Epithelial cell of proximal tubule (primary cell): ENCODE results near the gene PHF2. TPM values are rescaled to one million over a fixed set of nuclear protein-coding genes. Genes with fewer than 3 reads are reported as not detected.

Experiments
- DNase-seq: peaks from one replicate; pipeline ENCODE4 v3.0.0-alpha.2; 2011; ENCODE audit warnings: low read depth
- H3K4me3 ChIP-seq: 2 replicates; pipeline ENCODE4 v1.5.1; 2011; ENCODE audit warnings: low read depth, mild to moderate bottlenecking, low read length
- total RNA-seq: library from RNA; depleted of rRNA; stranded (reverse); fragments of >200 nt; gene quantifications from 2 replicates; pipeline ENCODE4 v1.2.3, GENCODE V29; 2015
- TF ChIP-seq, protein P1 (sequence below): conservative IDR thresholded peaks from 2 replicates; pipeline ENCODE4 v1.5.1; 2012; ENCODE audit warnings: low read depth, mild to moderate bottlenecking, low read length

Gene PHF2
- total RNA-seq, 1 donor from 2014 or later, result 11.4 TPM

DNA sequence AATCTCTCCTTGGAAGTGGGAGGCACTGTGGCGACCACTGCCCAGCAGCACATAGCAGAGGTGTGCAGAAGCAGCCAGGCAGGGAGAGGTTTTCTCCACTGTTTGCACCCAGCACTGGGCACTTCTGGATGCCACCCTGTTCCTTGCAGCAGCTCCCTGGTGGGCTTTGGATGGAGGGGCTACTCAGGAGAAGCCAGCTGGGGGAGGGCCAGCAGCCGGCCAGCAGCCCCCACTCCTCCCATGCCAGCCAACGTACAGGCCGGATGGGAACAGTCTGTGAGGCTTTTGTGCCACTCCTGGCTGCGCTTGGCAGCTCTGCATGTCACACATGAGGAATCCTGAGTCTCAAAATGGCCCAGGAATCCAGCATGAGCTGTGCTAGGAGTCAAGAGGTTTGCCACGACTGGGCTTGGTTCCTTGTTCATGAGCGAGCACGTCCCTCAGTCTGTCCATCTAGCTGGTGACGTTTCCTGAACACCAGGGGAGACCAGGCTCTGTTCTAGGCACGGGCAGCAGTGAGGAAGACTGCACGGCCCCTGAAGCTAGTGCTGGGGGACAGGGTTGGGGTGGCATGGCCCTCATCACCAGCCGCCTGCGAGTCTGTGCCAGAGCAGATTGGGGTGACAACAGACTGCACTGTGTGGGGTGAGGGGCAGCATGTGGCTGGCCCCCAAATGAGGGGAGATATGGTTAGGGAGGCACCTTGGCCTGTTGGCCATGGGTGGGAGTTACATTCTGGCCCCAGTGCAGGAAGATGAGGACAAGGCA lies 10.1 kb downstream of the PHF2 start:
- TF ChIP-seq, protein P1, sequence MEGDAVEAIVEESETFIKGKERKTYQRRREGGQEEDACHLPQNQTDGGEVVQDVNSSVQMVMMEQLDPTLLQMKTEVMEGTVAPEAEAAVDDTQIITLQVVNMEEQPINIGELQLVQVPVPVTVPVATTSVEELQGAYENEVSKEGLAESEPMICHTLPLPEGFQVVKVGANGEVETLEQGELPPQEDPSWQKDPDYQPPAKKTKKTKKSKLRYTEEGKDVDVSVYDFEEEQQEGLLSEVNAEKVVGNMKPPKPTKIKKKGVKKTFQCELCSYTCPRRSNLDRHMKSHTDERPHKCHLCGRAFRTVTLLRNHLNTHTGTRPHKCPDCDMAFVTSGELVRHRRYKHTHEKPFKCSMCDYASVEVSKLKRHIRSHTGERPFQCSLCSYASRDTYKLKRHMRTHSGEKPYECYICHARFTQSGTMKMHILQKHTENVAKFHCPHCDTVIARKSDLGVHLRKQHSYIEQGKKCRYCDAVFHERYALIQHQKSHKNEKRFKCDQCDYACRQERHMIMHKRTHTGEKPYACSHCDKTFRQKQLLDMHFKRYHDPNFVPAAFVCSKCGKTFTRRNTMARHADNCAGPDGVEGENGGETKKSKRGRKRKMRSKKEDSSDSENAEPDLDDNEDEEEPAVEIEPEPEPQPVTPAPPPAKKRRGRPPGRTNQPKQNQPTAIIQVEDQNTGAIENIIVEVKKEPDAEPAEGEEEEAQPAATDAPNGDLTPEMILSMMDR, result no peak
- no peak overlapping the region for H3K4me3 ChIP-seq
- DNase-seq, result peak; percentile 49

DNA sequence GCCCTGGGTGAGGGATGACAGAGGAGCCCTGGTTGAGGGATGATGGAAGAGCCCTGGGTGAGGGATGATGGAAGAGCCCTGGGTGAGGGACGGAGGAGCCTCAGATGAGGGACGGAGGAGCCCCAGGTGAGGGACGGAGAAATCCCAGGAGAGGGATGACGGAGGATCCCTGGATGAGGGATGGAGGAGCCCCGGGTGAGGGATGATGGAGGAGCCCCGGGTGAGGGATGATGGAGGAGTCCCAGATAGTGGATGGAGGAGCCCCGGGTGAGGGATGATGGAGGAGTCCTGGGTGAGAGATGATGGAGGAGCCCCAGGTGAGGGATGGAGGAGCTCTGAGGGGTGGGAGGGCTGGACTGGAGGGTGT lies 10.9 kb downstream of the PHF2 start:
- no peak overlapping the region for H3K4me3 ChIP-seq
- no peak for DNase-seq
- TF ChIP-seq, protein P1, result no peak

DNA sequence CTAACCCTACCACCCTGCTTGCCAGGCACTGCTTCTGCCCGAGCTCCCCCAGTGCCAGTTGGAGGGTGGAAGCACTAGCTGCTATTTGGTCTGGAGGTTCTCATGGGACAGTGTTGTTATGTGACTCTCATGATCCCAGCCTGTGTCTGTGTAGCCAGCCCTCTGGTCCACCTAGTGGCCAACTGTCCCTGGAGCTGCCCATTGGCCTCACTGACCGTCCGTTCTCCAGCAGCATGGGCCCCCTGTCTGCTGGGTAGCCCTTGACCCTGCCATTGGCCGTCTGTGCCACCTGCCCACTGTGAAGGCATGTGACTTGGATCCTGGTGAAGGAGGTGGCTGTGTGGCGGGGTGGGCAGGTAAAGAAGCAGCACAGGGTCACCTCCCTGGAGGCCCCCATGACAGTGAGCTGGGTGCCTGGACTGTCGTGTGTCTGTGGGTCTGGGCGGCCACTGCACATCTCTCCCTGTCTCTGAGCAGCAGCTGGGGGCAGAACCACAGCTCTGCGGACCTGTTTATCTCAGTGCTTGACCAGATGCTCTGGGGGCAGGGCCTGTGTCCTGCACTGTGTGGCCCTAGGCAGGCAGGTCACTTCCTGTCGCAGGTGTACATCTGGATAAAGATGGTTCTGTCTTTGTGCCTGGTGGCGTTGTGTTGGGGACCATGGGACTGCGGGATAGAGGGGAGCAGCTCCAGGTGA lies 11.4 kb downstream of the PHF2 start:
- TF ChIP-seq, protein P1, result peak; percentile 46
- DNase-seq, result no peak
- no peak overlapping the region for H3K4me3 ChIP-seq

DNA sequence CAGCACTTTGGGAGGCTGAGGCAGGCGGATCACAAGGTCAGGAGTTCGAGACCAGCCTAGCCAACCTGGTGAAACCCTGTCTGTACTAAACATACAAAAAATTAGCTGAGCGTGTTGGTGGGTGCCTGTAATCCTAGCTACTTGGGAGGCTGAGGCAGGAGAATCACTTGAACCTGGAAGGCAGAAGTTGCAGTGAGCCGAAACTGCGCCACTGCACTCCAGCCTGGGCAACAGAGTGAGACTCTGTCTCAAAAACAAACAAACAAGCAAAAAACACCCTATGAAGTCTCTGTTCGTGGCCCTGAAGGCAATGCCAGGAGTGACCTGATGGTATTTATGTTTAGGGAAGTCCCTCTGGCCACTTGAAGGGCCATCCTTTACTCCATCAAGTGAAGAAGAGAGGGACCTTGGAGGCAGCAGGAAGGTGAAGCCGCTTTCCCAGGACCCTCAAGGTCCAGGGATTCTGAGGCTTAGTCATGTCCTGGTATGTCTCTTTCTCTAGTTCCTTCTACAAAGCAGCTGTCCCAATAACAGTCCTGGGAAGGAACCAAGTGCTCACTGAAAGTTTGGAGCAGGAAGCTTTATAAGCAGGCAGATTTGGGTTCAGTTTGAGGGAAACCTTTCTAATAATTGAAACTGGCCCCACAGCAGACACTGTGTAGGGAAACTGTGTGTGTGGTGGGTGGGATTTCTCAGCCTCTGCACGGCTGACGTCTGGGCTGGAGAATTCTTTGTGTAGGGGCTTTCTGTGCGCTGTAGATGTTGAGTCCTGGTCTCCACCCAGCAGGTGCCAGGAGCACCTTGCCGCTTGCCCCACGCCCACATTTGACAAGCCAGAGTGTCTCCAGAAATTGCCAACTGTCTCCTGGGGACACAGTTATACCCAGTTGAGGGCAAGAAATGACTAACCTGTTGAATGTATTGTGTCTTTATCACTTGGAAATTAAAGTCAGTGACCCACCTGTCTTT lies 12.5 kb downstream of the PHF2 start:
- DNase-seq, result no peak
- TF ChIP-seq, protein P1, result no peak

DNA sequence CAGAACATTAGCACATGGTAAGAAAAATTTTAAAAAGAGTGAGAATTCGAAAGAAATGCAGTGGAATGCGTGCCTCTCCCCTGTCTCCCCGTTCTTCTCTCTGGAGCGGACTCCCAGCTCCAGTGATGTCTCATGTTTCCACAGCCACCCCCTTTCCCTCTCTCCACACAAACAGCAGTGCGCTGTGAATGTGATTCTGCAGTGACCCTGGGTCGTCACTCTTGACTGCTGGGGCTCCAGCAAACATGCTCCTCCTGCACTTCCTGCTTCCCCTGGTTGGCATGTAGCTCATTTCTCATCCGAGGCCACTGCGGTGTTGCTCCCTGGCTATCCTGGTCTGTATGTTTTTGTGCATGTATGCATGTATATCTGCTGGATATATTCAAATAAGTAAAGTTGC lies 13.3 kb downstream of the PHF2 start:
- peak; percentile 42 for DNase-seq
- TF ChIP-seq, protein P1, result no peak
- H3K4me3 ChIP-seq, result no peak overlapping the region

More for the DNA sequence above, 12.5 kb downstream of the PHF2 start:
- H3K4me3 ChIP-seq, result no peak overlapping the region

DNA sequence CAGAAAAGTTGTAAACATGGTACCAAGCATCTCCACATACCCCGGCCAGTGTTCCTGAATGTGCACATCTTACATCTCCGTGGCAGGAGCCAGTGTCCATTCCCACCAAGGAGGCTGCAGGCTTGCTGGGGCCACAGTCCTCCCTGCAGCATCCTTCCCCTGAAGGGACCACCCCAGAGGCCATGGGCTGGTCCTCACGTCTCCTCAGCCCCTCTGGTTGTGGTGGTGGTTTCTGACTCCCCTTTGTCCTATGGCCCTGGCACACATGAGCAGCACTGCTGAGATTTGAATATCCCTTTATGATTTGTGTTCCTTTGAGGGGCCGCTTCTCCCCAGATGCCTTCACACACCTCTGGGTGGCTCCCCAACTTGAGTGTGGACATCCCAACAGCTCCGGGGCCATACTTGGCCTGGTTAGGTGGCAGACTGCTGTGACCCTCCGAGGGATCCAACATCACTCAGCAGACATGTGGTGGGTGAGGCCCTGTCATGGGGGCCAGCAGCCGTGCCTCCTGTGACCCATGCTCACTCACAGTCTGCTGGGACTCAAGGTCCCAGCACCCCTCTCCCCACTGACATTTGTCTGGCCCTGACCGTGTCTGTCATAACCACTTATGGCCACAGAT lies 14.3 kb downstream of the PHF2 start:
- TF ChIP-seq, protein P1, result no peak

More for the DNA sequence above, 14.3 kb downstream of the PHF2 start:
- no peak for DNase-seq
- no peak overlapping the region for H3K4me3 ChIP-seq
